LHCN-M2 (cell line): ENCODE results near the gene GTPBP1. TPM values are rescaled to one million over a fixed set of nuclear protein-coding genes. Genes with fewer than 3 reads are reported as not detected.
A peak's percentile ranks its signal among the peaks of the same experiment; 100 is the strongest.

ENCODE experiments used
- DNase-seq: peaks from one replicate; pipeline ENCODE4 v3.0.0-alpha.2; 2012; ENCODE audit warnings: low read depth
- total RNA-seq: library from RNA; depleted of rRNA; stranded (reverse); fragments of >200 nt; gene quantifications from 2 replicates; pipeline ENCODE4 v1.2.3, GENCODE V29; 2014

GTPBP1 gene
- total RNA-seq, 1 experiment from 2014 or later, result 24.5 TPM

GRCh38 chr22:38724926-38725571 is 19.3 kb downstream of the GTPBP1 start:
- peak; percentile 51 for DNase-seq

GRCh38 chr22:38725900-38726655 is 20.3 kb downstream of the GTPBP1 start:
- DNase-seq, result no peak

GRCh38 chr22:38727123-38727522 is 21.4 kb downstream of the GTPBP1 start:
- DNase-seq, result no peak

- no peak for DNase-seq
These were observed 22.0 kb downstream of the GTPBP1 start for GRCh38 chr22:38727530-38728451.

- no peak for DNase-seq
These were observed 23.4 kb downstream of the GTPBP1 start for GRCh38 chr22:38728871-38729796.

- DNase-seq, result no peak
These were observed 24.2 kb downstream of the GTPBP1 start for GRCh38 chr22:38729946-38730345.

- no peak for DNase-seq
These were observed 24.7 kb downstream of the GTPBP1 start for GRCh38 chr22:38730411-38730871.

- DNase-seq, result no peak
These were observed 26.0 kb downstream of the GTPBP1 start for GRCh38 chr22:38731703-38732161.

GRCh38 chr22:38732251-38732815 is 26.6 kb downstream of the GTPBP1 start:
- DNase-seq, result no peak

- peak; percentile 25 for DNase-seq
These were observed 27.6 kb downstream of the GTPBP1 start for GRCh38 chr22:38733329-38733723.

GRCh38 chr22:38733724-38734381 is 28.1 kb downstream of the GTPBP1 start:
- peak; percentile 89 for DNase-seq

- no peak for DNase-seq
These were observed 28.8 kb downstream of the GTPBP1 start for GRCh38 chr22:38734421-38735100.

- no peak for DNase-seq
These were observed 29.4 kb downstream of the GTPBP1 start for GRCh38 chr22:38735126-38735464.

- no peak for DNase-seq
These were observed 29.9 kb downstream of the GTPBP1 start for GRCh38 chr22:38735465-38736256.

GRCh38 chr22:38736257-38736570 is 30.5 kb downstream of the GTPBP1 start:
- no peak for DNase-seq

- DNase-seq, result no peak
These were observed 31.7 kb downstream of the GTPBP1 start for GRCh38 chr22:38737302-38738060.

- no peak for DNase-seq
These were observed 32.8 kb downstream of the GTPBP1 start for GRCh38 chr22:38738475-38739070.
